Adipose tissue (tissue), 3 donors: ENCODE data around the gene ANKRD36. TPM values are rescaled to one million over a fixed set of nuclear protein-coding genes. Genes with fewer than 3 reads are reported as not detected.
"Not testable (repeated sequence)": the region's sequence is repeated elsewhere in the genome, so short reads cannot be mapped to it uniquely, and the experiment has no call there.

Experiments used
- H3K27ac ChIP-seq: one replicate; pipeline ENCODE4 v1.5.1; 2013; ENCODE audit warnings: low read depth, low read length
- WGBS, 3 donors: extraction: QIAGEN DNeasy Blood & Tissue Kit; methylation state at CpG; one replicate each; pipeline ENCODE4 v1.1.7; 2013; 5-methylcytosine and 5-hydroxymethylcytosine counted together
- polyA plus RNA-seq, 3 donors: library from polyadenylated mRNA; stranded (reverse); fragments of 200-250 nt; gene quantifications; one replicate each; pipeline ENCODE4 v1.2.3, GENCODE V29; 2013
- donor health status: healthy with polysubstance abuse.
- donor health status: Bipolar disorder and iron deficiency.
- donor health status: healthy.

ANKRD36 gene
- polyA plus RNA-seq, result 1 to 10 TPM; 2.5 to 4.2 (median 2.8) TPM

- H3K27ac ChIP-seq, result not testable (repeated sequence)
- 0 to 1% (median 0%) methylated on average over 45 to 57 of the region's 74 CpGs for WGBS, 3 donors
These were observed at the start of gene ANKRD36 for GRCh38 chr2:97113050-97113881. TSS of gene ANKRD36 (plus strand) at chr2:97113153. CDS start at chr2:97113740, 587 bp downstream.

- H3K27ac ChIP-seq, result not testable (repeated sequence)
- WGBS, 3 donors, result 62 to 77% (median 73%) methylated on average over 5 of the region's 5 CpGs
These were observed 46.9 kb upstream of the ANKRD36 start for GRCh38 chr2:97066030-97066429.

GRCh38 chr2:97067279-97068004, 45.5 kb upstream of the ANKRD36 start:
- WGBS, 3 donors, result 71 to 86% (median 82%) methylated on average over 5 of the region's 5 CpGs

GRCh38 chr2:97068074-97068473, 44.9 kb upstream of the ANKRD36 start:
- H3K27ac ChIP-seq, result no peak overlapping the region
- WGBS, 3 donors, result 83 to 88% (median 88%) methylated on average over 1 of the region's 1 CpG

More at GRCh38 chr2:97067279-97068004, 45.5 kb upstream of the ANKRD36 start:
- H3K27ac ChIP-seq, result no peak overlapping the region

GRCh38 chr2:97068722-97069121, 44.2 kb upstream of the ANKRD36 start:
- not testable (repeated sequence) for H3K27ac ChIP-seq
- 69 to 76% (median 74%) methylated on average over 4 of the region's 5 CpGs for WGBS, 3 donors

- H3K27ac ChIP-seq, result not testable (repeated sequence)
- 74 to 86% (median 77%) methylated on average over 2 to 3 of the region's 3 CpGs for WGBS, 3 donors
These were observed 42.0 kb upstream of the ANKRD36 start for GRCh38 chr2:97070915-97071314.

GRCh38 chr2:97077213-97077612, 35.7 kb upstream of the ANKRD36 start:
- not testable (repeated sequence) for H3K27ac ChIP-seq
- 83 to 92% (median 89%) methylated on average over 8 of the region's 8 CpGs for WGBS, 3 donors

- H3K27ac ChIP-seq, result not testable (repeated sequence)
- 69 to 84% (median 79%) methylated on average over 6 to 8 of the region's 10 CpGs for WGBS, 3 donors
These were observed 32.1 kb upstream of the ANKRD36 start for GRCh38 chr2:97080855-97081254.

GRCh38 chr2:97082206-97082605, 30.7 kb upstream of the ANKRD36 start:
- 41 to 54% (median 43%) methylated on average over 3 to 4 of the region's 9 CpGs for WGBS, 3 donors
- H3K27ac ChIP-seq, result not testable (repeated sequence)

GRCh38 chr2:97083516-97083915, 29.4 kb upstream of the ANKRD36 start:
- H3K27ac ChIP-seq, result not testable (repeated sequence)

GRCh38 chr2:97085093-97085492, 27.9 kb upstream of the ANKRD36 start:
- 89 to 94% (median 90%) methylated on average over 1 to 2 of the region's 7 CpGs for WGBS, 3 donors
- H3K27ac ChIP-seq, result not testable (repeated sequence)

More at GRCh38 chr2:97083516-97083915, 29.4 kb upstream of the ANKRD36 start:
- WGBS, 3 donors, result 91 to 97% (median 94%) methylated on average over 7 of the region's 7 CpGs

GRCh38 chr2:97088706-97089105, 24.2 kb upstream of the ANKRD36 start:
- not testable (repeated sequence) for H3K27ac ChIP-seq
- 90 to 100% (median 100%) methylated on average over 1 of the region's 1 CpG for WGBS, 3 donors

- not testable (repeated sequence) for H3K27ac ChIP-seq
- 93 to 100% (median 99%) methylated on average over 2 of the region's 2 CpGs for WGBS, 3 donors
These were observed 20.0 kb upstream of the ANKRD36 start for GRCh38 chr2:97092946-97093345.

- WGBS, 3 donors, result 76 to 87% (median 80%) methylated on average over 4 of the region's 33 CpGs
These were observed 18.8 kb upstream of the ANKRD36 start for GRCh38 chr2:97093983-97094771.

GRCh38 chr2:97094772-97095611, 18.0 kb upstream of the ANKRD36 start, which contains the start of gene FAHD2B:
TSS of gene FAHD2B (minus strand) at chr2:97094882. CDS start at chr2:97091706, 3,176 bp downstream.
- 4 to 5% (median 4%) methylated on average over 21 to 37 of the region's 48 CpGs for WGBS, 3 donors
- H3K27ac ChIP-seq, result not testable (repeated sequence)

More at GRCh38 chr2:97093983-97094771, 18.8 kb upstream of the ANKRD36 start:
- H3K27ac ChIP-seq, result not testable (repeated sequence)

GRCh38 chr2:97095661-97096060, 17.3 kb upstream of the ANKRD36 start:
- H3K27ac ChIP-seq, result no peak overlapping the region

GRCh38 chr2:97098786-97099372, 14.1 kb upstream of the ANKRD36 start:
- 81 to 88% (median 82%) methylated on average over 3 of the region's 3 CpGs for WGBS, 3 donors
- H3K27ac ChIP-seq, result not testable (repeated sequence)

More at GRCh38 chr2:97095661-97096060, 17.3 kb upstream of the ANKRD36 start:
- WGBS, 3 donors, result 82 to 85% (median 85%) methylated on average over 12 of the region's 12 CpGs
